ENCODE results near the gene ANXA9.

ANXA9 gene

DNA sequence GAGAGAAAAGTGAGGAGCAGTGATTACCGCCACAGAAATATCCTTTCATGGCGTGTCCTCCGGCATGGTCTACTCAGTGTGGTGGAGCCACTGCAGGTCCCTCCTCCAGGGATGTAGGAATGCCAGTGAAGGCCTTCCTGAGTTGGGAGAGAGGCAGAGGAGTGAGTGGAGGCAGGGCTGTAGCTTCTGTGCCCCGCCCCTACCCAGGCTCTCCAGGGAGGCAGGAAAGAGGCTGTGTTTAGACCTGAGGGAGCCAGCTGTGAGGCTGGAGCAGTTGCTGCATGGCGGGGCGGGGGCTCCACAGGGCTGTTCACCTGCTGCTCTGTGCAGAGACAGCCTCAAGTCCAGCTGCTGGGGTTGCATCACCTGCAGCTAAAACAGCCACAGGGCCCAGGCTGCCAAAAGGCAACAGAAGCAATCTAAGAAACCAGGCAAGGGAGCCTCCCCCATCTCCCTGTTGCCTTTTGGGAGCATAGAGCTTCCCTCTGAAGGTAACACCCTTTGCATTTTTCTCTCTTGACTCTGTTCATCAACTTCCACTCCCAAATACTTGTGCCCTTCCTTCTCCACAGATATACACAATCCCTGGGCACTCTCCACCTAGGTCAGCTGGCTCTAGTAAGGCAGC is 801 bp upstream of the ANXA9 start:
- H3K27ac ChIP-seq: no peak overlapping the region
- no peaks in the 10 kb centered on the region for H3K36me3 ChIP-seq
- H3K4me3 ChIP-seq (ENCODE audit: low read depth in 1 of 2, low read length in 1 of 2): no peak overlapping the region
- no peaks in the 10 kb centered on the region for H3K9me3 ChIP-seq
- H3K4me1 ChIP-seq (ENCODE audit: control insufficient read depth in 1 of 2, insufficient read depth in 1 of 2, low read depth in 1 of 2, low read length in 1 of 2): peaks cover 36 to 38% of the 10 kb centered on the region in 2 experiments
- TF ChIP-seq, protein P1, sequence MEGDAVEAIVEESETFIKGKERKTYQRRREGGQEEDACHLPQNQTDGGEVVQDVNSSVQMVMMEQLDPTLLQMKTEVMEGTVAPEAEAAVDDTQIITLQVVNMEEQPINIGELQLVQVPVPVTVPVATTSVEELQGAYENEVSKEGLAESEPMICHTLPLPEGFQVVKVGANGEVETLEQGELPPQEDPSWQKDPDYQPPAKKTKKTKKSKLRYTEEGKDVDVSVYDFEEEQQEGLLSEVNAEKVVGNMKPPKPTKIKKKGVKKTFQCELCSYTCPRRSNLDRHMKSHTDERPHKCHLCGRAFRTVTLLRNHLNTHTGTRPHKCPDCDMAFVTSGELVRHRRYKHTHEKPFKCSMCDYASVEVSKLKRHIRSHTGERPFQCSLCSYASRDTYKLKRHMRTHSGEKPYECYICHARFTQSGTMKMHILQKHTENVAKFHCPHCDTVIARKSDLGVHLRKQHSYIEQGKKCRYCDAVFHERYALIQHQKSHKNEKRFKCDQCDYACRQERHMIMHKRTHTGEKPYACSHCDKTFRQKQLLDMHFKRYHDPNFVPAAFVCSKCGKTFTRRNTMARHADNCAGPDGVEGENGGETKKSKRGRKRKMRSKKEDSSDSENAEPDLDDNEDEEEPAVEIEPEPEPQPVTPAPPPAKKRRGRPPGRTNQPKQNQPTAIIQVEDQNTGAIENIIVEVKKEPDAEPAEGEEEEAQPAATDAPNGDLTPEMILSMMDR (IDR thresholded peaks at IDR 0.05): no peak
- H3K27me3 ChIP-seq: no peaks in the 10 kb centered on the region

DNA sequence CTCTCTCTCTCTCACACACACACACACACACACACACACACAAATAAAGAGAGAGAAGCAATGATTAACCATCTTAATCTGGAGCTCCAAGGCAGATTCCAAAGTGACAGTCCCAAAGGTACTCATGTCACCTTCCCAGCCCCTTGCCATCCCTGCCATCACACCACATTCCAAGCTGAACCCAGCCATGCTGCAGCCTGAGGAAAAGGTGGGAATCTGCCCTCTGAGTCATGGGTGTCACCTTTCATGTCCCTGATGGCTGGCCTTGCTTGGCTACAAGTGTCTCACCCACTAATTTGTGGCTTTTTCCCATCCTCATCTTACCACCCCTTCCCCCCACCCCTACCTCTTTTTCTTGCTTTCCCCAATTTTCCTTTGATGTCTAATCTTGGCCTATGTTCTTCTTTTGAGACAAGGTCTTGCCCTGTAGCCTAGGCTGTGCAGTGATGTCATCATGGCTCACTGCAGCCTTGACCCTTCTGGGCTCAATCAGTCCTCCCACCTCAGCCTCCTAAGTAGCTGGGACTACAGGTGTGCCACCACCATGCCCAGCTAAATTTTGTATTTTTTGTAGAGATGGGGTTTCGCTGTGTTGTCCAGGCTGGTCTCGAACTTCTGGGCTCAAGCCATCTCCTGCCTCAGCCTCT is 3.2 kb downstream of the ANXA9 start:
- TF ChIP-seq, protein P1 (IDR thresholded peaks at IDR 0.05): no peak
- peaks cover 0 to 4% of the 10 kb centered on the region in 2 experiments for H3K4me1 ChIP-seq (ENCODE audit: control insufficient read depth in 1 of 2, insufficient read depth in 1 of 2, low read depth in 1 of 2, low read length in 1 of 2)
- no peaks in the 10 kb centered on the region for H3K36me3 ChIP-seq
- H3K27ac ChIP-seq: no peak overlapping the region
- H3K4me3 ChIP-seq (ENCODE audit: low read depth in 1 of 2, low read length in 1 of 2): no peak overlapping the region
- no peaks in the 10 kb centered on the region for H3K9me3 ChIP-seq
- no peaks in the 10 kb centered on the region for H3K27me3 ChIP-seq

DNA sequence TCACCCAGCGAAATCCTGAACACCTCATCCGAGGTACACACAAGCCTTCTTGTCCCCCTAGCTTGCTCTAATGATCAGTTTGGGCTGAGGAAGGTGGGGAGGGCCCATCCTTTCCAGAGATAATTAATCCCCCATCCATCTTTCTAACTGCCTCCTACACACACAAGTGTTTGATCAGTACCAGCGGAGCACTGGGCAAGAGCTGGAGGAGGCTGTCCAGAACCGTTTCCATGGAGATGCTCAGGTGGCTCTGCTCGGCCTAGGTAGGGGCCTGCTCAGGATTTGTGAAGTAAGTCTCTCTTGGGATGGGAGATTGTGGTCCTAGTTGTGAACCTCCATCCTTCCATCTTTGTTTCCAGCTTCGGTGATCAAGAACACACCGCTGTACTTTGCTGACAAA is 5.8 kb downstream of the ANXA9 start:
- peaks cover 0 to 4% of the 10 kb centered on the region in 2 experiments for H3K4me1 ChIP-seq (ENCODE audit: control insufficient read depth in 1 of 2, insufficient read depth in 1 of 2, low read depth in 1 of 2, low read length in 1 of 2)

DNA sequence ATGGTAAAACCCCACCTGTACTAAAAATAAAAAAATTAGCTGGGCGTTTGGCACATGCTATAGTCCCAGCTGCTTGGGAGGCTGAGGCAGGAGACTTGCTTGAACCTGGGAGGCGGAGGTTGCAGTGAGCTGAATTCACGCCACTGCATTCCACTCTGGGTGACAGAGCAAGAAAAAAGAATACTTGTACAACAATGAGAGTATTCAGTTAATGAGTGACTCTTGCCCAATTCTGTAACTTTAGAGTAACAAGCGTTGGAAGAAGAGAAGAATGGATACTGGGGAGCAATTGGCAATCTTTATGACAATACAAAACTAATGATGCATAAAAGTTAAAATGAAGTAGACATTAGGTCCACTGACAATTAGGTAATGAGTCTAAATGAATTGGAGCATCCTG is 10.5 kb downstream of the ANXA9 start:
- Histone ChIP-seq H3K27ac (no peak overlapping the region), H3K4me3 (ENCODE audit: low read depth in 1 of 2, low read length in 1 of 2) (no peak overlapping the region), H3K9me3 (no peaks in the 10 kb centered on the region), H3K36me3 (peaks cover 40% of the 10 kb centered on the region), H3K4me1 (ENCODE audit: control insufficient read depth in 1 of 2, insufficient read depth in 1 of 2, low read depth in 1 of 2, low read length in 1 of 2) (peaks cover 0 to 4% of the 10 kb centered on the region in 2 experiments), H3K27me3 (no peaks in the 10 kb centered on the region)
- TF ChIP-seq, protein P1 (IDR thresholded peaks at IDR 0.05): no peak

More for the DNA sequence above, 5.8 kb downstream of the ANXA9 start:
- Histone ChIP-seq H3K36me3 (no peaks in the 10 kb centered on the region), H3K27me3 (no peaks in the 10 kb centered on the region), H3K27ac (peak overlapping the region; percentile 29), H3K9me3 (no peaks in the 10 kb centered on the region), H3K4me3 (ENCODE audit: low read depth in 1 of 2, low read length in 1 of 2) (no peak overlapping the region)
- TF ChIP-seq, protein P1 (IDR thresholded peaks at IDR 0.05): no peak

DNA sequence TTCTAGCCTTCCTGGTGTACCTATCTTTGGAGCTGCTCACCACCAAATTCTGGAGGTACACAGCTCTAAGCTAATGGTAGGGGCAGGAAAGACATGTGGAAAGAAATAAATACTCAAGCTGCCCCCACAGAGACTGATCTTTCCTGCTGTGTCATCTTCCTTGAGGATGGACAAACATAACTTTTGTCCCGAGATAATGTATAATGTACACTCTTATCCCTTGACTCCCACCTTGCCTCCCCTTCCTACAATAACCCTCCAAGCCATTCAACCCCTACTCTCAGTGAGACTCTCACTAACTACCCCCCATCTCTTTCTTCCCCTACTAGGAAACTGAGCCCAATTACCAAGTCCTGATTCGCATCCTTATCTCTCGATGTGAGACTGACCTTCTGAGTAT is 12.2 kb downstream of the ANXA9 start:
- no peaks in the 10 kb centered on the region for H3K27me3 ChIP-seq
- H3K27ac ChIP-seq: peak overlapping the region; percentile 67
- peaks cover 5 to 7% of the 10 kb centered on the region in 2 experiments for H3K4me1 ChIP-seq (ENCODE audit: control insufficient read depth in 1 of 2, insufficient read depth in 1 of 2, low read depth in 1 of 2, low read length in 1 of 2)
- TF ChIP-seq, protein P1 (IDR thresholded peaks at IDR 0.05): no peak
- H3K9me3 ChIP-seq: no peaks in the 10 kb centered on the region
- no peak overlapping the region for H3K4me3 ChIP-seq (ENCODE audit: low read depth in 1 of 2, low read length in 1 of 2)
- peaks cover 57% of the 10 kb centered on the region for H3K36me3 ChIP-seq
